ENCODE results near the gene ZNF189.
"Not testable (repeated sequence)": the region's sequence is repeated elsewhere in the genome, so short reads cannot be mapped to it uniquely, and the experiment has no call there.

ZNF189 gene

GRCh38 chr9:101380295-101380694, 18.4 kb upstream of the ZNF189 start:
- no peak for DNase-seq (ENCODE audit: low read depth)

- no peak for DNase-seq (ENCODE audit: low read depth)
Measured at GRCh38 chr9:101381118-101381517, 17.5 kb upstream of the ZNF189 start.

GRCh38 chr9:101381833-101382342, 16.8 kb upstream of the ZNF189 start:
- no peak for DNase-seq (ENCODE audit: low read depth)

GRCh38 chr9:101383361-101383760, 15.3 kb upstream of the ZNF189 start:
- DNase-seq (ENCODE audit: low read depth): no peak

- DNase-seq (ENCODE audit: low read depth): not testable (repeated sequence)
Measured at GRCh38 chr9:101384873-101385536, 13.6 kb upstream of the ZNF189 start, which contains the start of gene BAAT. TSS of gene BAAT (minus strand) at chr9:101385006. CDS start at chr9:101371404, 13,602 bp downstream.

GRCh38 chr9:101387871-101388506, 10.7 kb upstream of the ZNF189 start:
- DNase-seq (ENCODE audit: low read depth): peak; percentile 18

GRCh38 chr9:101388507-101388993, 10.1 kb upstream of the ZNF189 start:
- DNase-seq (ENCODE audit: low read depth): no peak

GRCh38 chr9:101393135-101393534, 5.5 kb upstream of the ZNF189 start:
- no peak for DNase-seq (ENCODE audit: low read depth)

- DNase-seq (ENCODE audit: low read depth): no peak
Measured at GRCh38 chr9:101394687-101395086, 4.0 kb upstream of the ZNF189 start.

- no peak for DNase-seq (ENCODE audit: low read depth)
Measured at GRCh38 chr9:101397746-101398067, 944 bp upstream of the ZNF189 start.

- no peak for DNase-seq (ENCODE audit: low read depth)
Measured at GRCh38 chr9:101398930-101399642, 435 bp downstream of the ZNF189 start.

- no peak for DNase-seq (ENCODE audit: low read depth)
Measured at GRCh38 chr9:101399643-101399970, 956 bp downstream of the ZNF189 start.

GRCh38 chr9:101400120-101400519, 1.5 kb downstream of the ZNF189 start:
- DNase-seq (ENCODE audit: low read depth): no peak

- no peak for DNase-seq (ENCODE audit: low read depth)
Measured at GRCh38 chr9:101403516-101404285, 5.0 kb downstream of the ZNF189 start.

GRCh38 chr9:101408374-101409078, 9.9 kb downstream of the ZNF189 start:
- no peak for DNase-seq (ENCODE audit: low read depth)

GRCh38 chr9:101409079-101409477, 10.4 kb downstream of the ZNF189 start:
- DNase-seq (ENCODE audit: low read depth): no peak

- no peak for DNase-seq (ENCODE audit: low read depth)
Measured at GRCh38 chr9:101414839-101415238, 16.2 kb downstream of the ZNF189 start.

- DNase-seq (ENCODE audit: low read depth): no peak
Measured at GRCh38 chr9:101415578-101415977, 16.9 kb downstream of the ZNF189 start.

GRCh38 chr9:101417389-101417788, 18.7 kb downstream of the ZNF189 start:
- no peak for DNase-seq (ENCODE audit: low read depth)

GRCh38 chr9:101417977-101418376, 19.3 kb downstream of the ZNF189 start:
- DNase-seq (ENCODE audit: low read depth): no peak
